ENCODE data around the gene DDX1. TPM values are rescaled to one million over a fixed set of nuclear protein-coding genes. Genes with fewer than 3 reads are reported as not detected.

The DDX1 gene
- total and polyA plus RNA-seq, 2 donors (not counting 1 experiment from before 2014, with no cell fraction given): 13.2 to 52.6 TPM

GRCh38 chr2:15630978-15631719, 39.5 kb downstream of the DDX1 start:
- TF ChIP-seq EZH2 (IDR thresholded peaks at IDR 0.05; ENCODE audit: borderline replicate concordance, insufficient read depth, low read depth, low read length, poor library complexity, severe bottlenecking) (no peak), CTCF (IDR thresholded peaks at IDR 0.05) (no peak)
- H3K4me1 ChIP-seq (ENCODE audit: control insufficient read depth in 2 of 2, insufficient read depth in 2 of 2, low read length in 2 of 2): no peaks in the 10 kb centered on the region
- Mint-ChIP-seq H3K4me3 (no peak overlapping the region), H3K4me1 (no peaks in the 10 kb centered on the region), H3K9me3 (ENCODE audit: insufficient read depth) (no peaks in the 10 kb centered on the region), H3K27me3 (no peaks in the 10 kb centered on the region), H3K27ac (no peak overlapping the region)
- H3K4me3 ChIP-seq (ENCODE audit: control extremely low read depth in 1 of 5, extremely low read depth in 1 of 5, insufficient read depth in 1 of 5, low read depth in 2 of 5, low read length in 4 of 5): no peak overlapping the region
- H4K20me1 ChIP-seq (ENCODE audit: control insufficient read depth, insufficient read depth, low read length, poor library complexity, severe bottlenecking): no peaks in the 10 kb centered on the region
- ATAC-seq (ENCODE audit: low read depth) (no peak), DNase-seq (no peak)
- intact Hi-C loops (cut with micrococcal nuclease): no loop called here
- H3K9ac ChIP-seq (ENCODE audit: low read length): no peak overlapping the region
- ChIA-PET CTCF (interaction anchor here (1.9 kb wide), 1 partner anchor 11 kb away, joined by 4 read pairs; no protein-coding TSS in a partner anchor), POLR2A (no interaction called here)
- no peaks in the 10 kb centered on the region for H3K27me3 ChIP-seq (replicated peaks in 1 of 4; ENCODE audit: control extremely low read depth in 1 of 4, control insufficient read depth in 3 of 4, insufficient read depth in 4 of 4, low read length in 3 of 4)
- no peak overlapping the region for H3K27ac ChIP-seq (ENCODE audit: low read length in 2 of 2)
- H3K79me2 ChIP-seq (ENCODE audit: control insufficient read depth, insufficient read depth, low read length): no peaks in the 10 kb centered on the region
- 98% methylated on average over 5 of the region's 7 CpGs for WGBS (ENCODE audit: insufficient coverage)
- no peak overlapping the region for H2AFZ ChIP-seq (ENCODE audit: insufficient read depth, low read depth, low read length, poor library complexity, severe bottlenecking)
- H3K36me3 ChIP-seq (replicated peaks in 1 of 2; ENCODE audit: control extremely low read depth in 1 of 2, control insufficient read depth in 1 of 2, extremely low read depth in 1 of 2, insufficient read depth in 2 of 2, low read length in 1 of 2): peaks cover 28 to 65% of the 10 kb centered on the region in 2 experiments
- H3K4me2 ChIP-seq (replicated peaks; ENCODE audit: low read depth, low read length, poor library complexity, severe bottlenecking): no peak overlapping the region
- no peaks in the 10 kb centered on the region for H3K9me3 ChIP-seq (ENCODE audit: control extremely low read depth in 1 of 3, control insufficient read depth in 2 of 3, insufficient read depth in 1 of 3, low read length in 2 of 3)

- H3K4me2 ChIP-seq (replicated peaks; ENCODE audit: low read depth, low read length, poor library complexity, severe bottlenecking): no peak overlapping the region
- no peak overlapping the region for H3K9ac ChIP-seq (ENCODE audit: low read length)
- no peaks in the 10 kb centered on the region for H3K9me3 ChIP-seq (ENCODE audit: control extremely low read depth in 1 of 3, control insufficient read depth in 2 of 3, insufficient read depth in 1 of 3, low read length in 2 of 3)
- H4K20me1 ChIP-seq (ENCODE audit: control insufficient read depth, insufficient read depth, low read length, poor library complexity, severe bottlenecking): no peaks in the 10 kb centered on the region
- CTCF ChIA-PET: interaction anchor here (1.9 kb wide), 1 partner anchor 11 kb away, joined by 4 read pairs; no protein-coding TSS in a partner anchor
- DNase-seq (no peak), ATAC-seq (ENCODE audit: low read depth) (no peak)
- Mint-ChIP-seq H3K4me1 (no peaks in the 10 kb centered on the region), H3K27ac (no peak overlapping the region), H3K27me3 (no peaks in the 10 kb centered on the region), H3K4me3 (no peak overlapping the region), H3K9me3 (ENCODE audit: insufficient read depth) (no peaks in the 10 kb centered on the region)
- POLR2A ChIA-PET: no interaction called here
- peaks cover 26 to 57% of the 10 kb centered on the region in 2 experiments for H3K36me3 ChIP-seq (replicated peaks in 1 of 2; ENCODE audit: control extremely low read depth in 1 of 2, control insufficient read depth in 1 of 2, extremely low read depth in 1 of 2, insufficient read depth in 2 of 2, low read length in 1 of 2)
- no peak overlapping the region for H3K4me3 ChIP-seq (ENCODE audit: control extremely low read depth in 1 of 5, extremely low read depth in 1 of 5, insufficient read depth in 1 of 5, low read depth in 2 of 5, low read length in 4 of 5)
- no peaks in the 10 kb centered on the region for H3K79me2 ChIP-seq (ENCODE audit: control insufficient read depth, insufficient read depth, low read length)
- H2AFZ ChIP-seq (ENCODE audit: insufficient read depth, low read depth, low read length, poor library complexity, severe bottlenecking): no peak overlapping the region
- no peaks in the 10 kb centered on the region for H3K4me1 ChIP-seq (ENCODE audit: control insufficient read depth in 2 of 2, insufficient read depth in 2 of 2, low read length in 2 of 2)
- TF ChIP-seq EZH2 (IDR thresholded peaks at IDR 0.05; ENCODE audit: borderline replicate concordance, insufficient read depth, low read depth, low read length, poor library complexity, severe bottlenecking) (no peak), CTCF (IDR thresholded peaks at IDR 0.05) (no peak)
- no peaks in the 10 kb centered on the region for H3K27me3 ChIP-seq (replicated peaks in 1 of 4; ENCODE audit: control extremely low read depth in 1 of 4, control insufficient read depth in 3 of 4, insufficient read depth in 4 of 4, low read length in 3 of 4)
- no peak overlapping the region for H3K27ac ChIP-seq (ENCODE audit: low read length in 2 of 2)
- intact Hi-C loops (cut with micrococcal nuclease): no loop called here
These were observed 40.2 kb downstream of the DDX1 start for GRCh38 chr2:15631883-15632282.
